GM12878 (cell line): Measurements from ENCODE around the gene CNTNAP2.

ENCODE experiments used
- CTCF ChIP-seq, 3 experiments: IDR thresholded peaks in 2 of 3; conservative IDR thresholded peaks in 1 of 3; 2 replicates each; pipeline ENCODE4 v1.5.1; 2011; ENCODE audit warnings: low read depth in 3 of 3, low read length in 3 of 3, mild to moderate bottlenecking in 3 of 3, control low read depth in 2 of 3, moderate library complexity in 2 of 3, inconsistent platforms in 1 of 3, mixed read lengths in 1 of 3; ENCODE audit not compliant: control insufficient read depth in 2 of 3, insufficient read depth in 1 of 3; ENCODE audit errors: extremely low read depth in 1 of 3
- EP300 ChIP-seq, 2 experiments: fragments of 150-350 bp in 1 of 2; IDR thresholded peaks; 2 replicates each; pipeline ENCODE4 v1.6.1; 2011 to 2012; ENCODE audit warnings: low read depth in 2 of 2, low read length in 2 of 2, borderline replicate concordance in 1 of 2, improper control_type of control experiment in 1 of 2, inconsistent platforms in 1 of 2; ENCODE audit not compliant: control insufficient read depth in 1 of 2
- ETV6 ChIP-seq, 2 experiments: fragments of 450-650 bp in 1 of 2; IDR thresholded peaks in 1 of 2; conservative IDR thresholded peaks in 1 of 2; 2 replicates each; pipeline ENCODE4 v1.6.1; 2014; ENCODE audit warnings: antibody characterized with exemption in 1 of 2, borderline replicate concordance in 1 of 2, low read depth in 1 of 2, mild to moderate bottlenecking in 1 of 2, moderate library complexity in 1 of 2
- JUND ChIP-seq: IDR thresholded peaks from 2 replicates; pipeline ENCODE4 v1.6.1; 2012; ENCODE audit warnings: low read depth, mild to moderate bottlenecking, low read length, improper control_type of control experiment, moderate library complexity
- MAX ChIP-seq: IDR thresholded peaks from 2 replicates; pipeline ENCODE4 v1.6.1; 2012; ENCODE audit warnings: low read depth, low read length, improper control_type of control experiment
- RBBP5 ChIP-seq: fragments of 200-600 bp; sonication (generic); conservative IDR thresholded peaks from 2 replicates; pipeline ENCODE4 v1.6.1; 2016
- SMC3 ChIP-seq: IDR thresholded peaks from 2 replicates; pipeline ENCODE4 v1.6.1; 2011; ENCODE audit warnings: low read length, improper control_type of control experiment, borderline replicate concordance
- SP1 ChIP-seq: IDR thresholded peaks from one replicate; pipeline ENCODE4 v1.6.1; 2011; ENCODE audit warnings: low read depth, low read length
- USF2 ChIP-seq: IDR thresholded peaks from 2 replicates; pipeline ENCODE4 v1.6.1; 2011; ENCODE audit warnings: low read depth, low read length, improper control_type of control experiment, borderline replicate concordance
- ZNF384 ChIP-seq: IDR thresholded peaks from 2 replicates; pipeline ENCODE4 v1.6.1; 2012; ENCODE audit warnings: low read depth, mild to moderate bottlenecking, low read length, improper control_type of control experiment, borderline replicate concordance

GRCh38 chr7:146417176-146417575 lies 300.6 kb downstream of the CNTNAP2 start:
- TF ChIP-seq JUND (no peak), EP300 (IDR thresholded peaks at IDR 0.05; ENCODE audit: borderline replicate concordance in 1 of 2, control insufficient read depth in 1 of 2, low read depth in 2 of 2, low read length in 2 of 2) (no peak), MAX (no peak), CTCF (IDR thresholded peaks at IDR 0.05 in 2 of 3, conservative IDR thresholded peaks at IDR 0.05 in 1 of 3; ENCODE audit: control insufficient read depth in 2 of 3, extremely low read depth in 1 of 3, insufficient read depth in 1 of 3, low read depth in 3 of 3, low read length in 3 of 3) (no peak), USF2 (no peak), ETV6 (conservative IDR thresholded peaks at IDR 0.05 in 1 of 2, IDR thresholded peaks at IDR 0.05 in 1 of 2; ENCODE audit: borderline replicate concordance in 1 of 2, low read depth in 1 of 2) (no peak), ZNF384 (no peak), SP1 (no peak), SMC3 (no peak), RBBP5 (no peak)
